ENCODE results near the gene ZNF821.

GRCh38 chr16:71883168-71883848 is 674 bp downstream of the ZNF821 start:
- TF ChIP-seq POLR2A (IDR thresholded peaks at IDR 0.05) (no peak), CTCF (IDR thresholded peaks at IDR 0.05) (peak in 2 of 6 experiments; percentile 33 to 43), EP300 (IDR thresholded peaks at IDR 0.05) (no peak)
